ENCODE results near the gene ROBO4.

ROBO4 gene

DNA sequence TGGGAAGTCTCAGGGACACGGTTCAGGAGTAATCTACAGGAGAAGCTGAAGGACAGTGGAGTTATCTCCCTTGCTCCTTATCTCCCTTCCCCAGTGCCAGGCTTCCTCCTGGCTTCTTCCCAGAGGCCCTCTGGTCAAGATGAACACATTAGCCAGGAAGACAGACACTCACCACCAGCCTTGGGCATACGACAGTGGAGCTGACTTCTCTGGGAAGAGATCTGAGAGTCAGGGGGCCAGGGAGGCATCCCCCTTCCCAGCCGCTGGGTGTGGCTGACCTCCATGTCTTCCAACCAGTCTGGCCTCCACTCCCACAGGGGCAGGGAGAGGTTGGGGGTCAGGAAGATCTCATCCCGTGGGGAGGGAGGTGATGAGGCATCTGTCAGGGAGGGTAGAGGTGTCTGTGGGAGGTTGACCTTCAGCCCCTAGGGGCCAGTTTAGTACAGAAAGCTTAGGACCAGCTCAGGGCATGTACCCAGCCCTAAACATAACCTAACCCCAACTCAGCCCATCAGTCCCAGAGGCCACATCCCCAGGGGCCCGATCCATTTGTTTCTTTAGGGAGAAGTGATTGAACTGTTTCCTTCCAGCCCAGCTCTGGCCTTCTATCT lies 12.7 kb downstream of the ROBO4 start:
- Histone ChIP-seq H3K27me3 (ENCODE audit: low read depth, low read length) (peaks cover 17% of the 10 kb centered on the region; the same call in 1 of the 2 replicates), H3K79me2 (ENCODE audit: low read length) (no peaks in the 10 kb centered on the region), H4K20me1 (ENCODE audit: insufficient read depth, low read length) (no peaks in the 10 kb centered on the region), H3K27ac (ENCODE audit: low read length) (no peak overlapping the region), H3K4me1 (ENCODE audit: low read length) (no peaks in the 10 kb centered on the region), H3K4me2 (ENCODE audit: low read length) (no peak overlapping the region), H3K36me3 (replicated peaks; ENCODE audit: low read depth, low read length) (no peaks in the 10 kb centered on the region), H3K9me3 (ENCODE audit: insufficient read depth, low read length) (no peaks in the 10 kb centered on the region), H3K9ac (ENCODE audit: low read length) (no peak overlapping the region), H2AFZ (ENCODE audit: low read depth, low read length) (no peak overlapping the region), H3K4me3 (ENCODE audit: low read length) (no peak overlapping the region)
- TF ChIP-seq EZH2phosphoT487 (IDR thresholded peaks at IDR 0.05; ENCODE audit: low read depth) (no peak), CTCF (IDR thresholded peaks at IDR 0.05; ENCODE audit: low read depth, low read length) (no peak)

- Histone ChIP-seq H3K79me2 (ENCODE audit: low read length) (no peaks in the 10 kb centered on the region), H2AFZ (ENCODE audit: low read depth, low read length) (no peak overlapping the region), H3K9me3 (ENCODE audit: insufficient read depth, low read length) (no peaks in the 10 kb centered on the region), H3K27me3 (ENCODE audit: low read depth, low read length) (peaks cover 17% of the 10 kb centered on the region; the same call in 1 of the 2 replicates), H3K27ac (ENCODE audit: low read length) (no peak overlapping the region), H3K4me1 (ENCODE audit: low read length) (no peaks in the 10 kb centered on the region), H3K36me3 (replicated peaks; ENCODE audit: low read depth, low read length) (no peaks in the 10 kb centered on the region), H3K4me3 (ENCODE audit: low read length) (no peak overlapping the region), H3K9ac (ENCODE audit: low read length) (no peak overlapping the region), H4K20me1 (ENCODE audit: insufficient read depth, low read length) (no peaks in the 10 kb centered on the region), H3K4me2 (ENCODE audit: low read length) (no peak overlapping the region)
- TF ChIP-seq EZH2phosphoT487 (IDR thresholded peaks at IDR 0.05; ENCODE audit: low read depth) (no peak), CTCF (IDR thresholded peaks at IDR 0.05; ENCODE audit: low read depth, low read length) (no peak)
Observed at GRCh38 chr11:124884340-124884739, 13.3 kb downstream of the ROBO4 start.

GRCh38 chr11:124882339-124883071 lies 15.2 kb downstream of the ROBO4 start:
- H3K4me3 ChIP-seq (ENCODE audit: low read length), result no peak overlapping the region
- no peak overlapping the region for H3K27ac ChIP-seq (ENCODE audit: low read length)
- H4K20me1 ChIP-seq (ENCODE audit: insufficient read depth, low read length), result no peaks in the 10 kb centered on the region
- H2AFZ ChIP-seq (ENCODE audit: low read depth, low read length), result no peak overlapping the region
- no peaks in the 10 kb centered on the region for H3K36me3 ChIP-seq (replicated peaks; ENCODE audit: low read depth, low read length)
- no peak overlapping the region for H3K9ac ChIP-seq (ENCODE audit: low read length)
- TF ChIP-seq EZH2phosphoT487 (IDR thresholded peaks at IDR 0.05; ENCODE audit: low read depth) (no peak), CTCF (IDR thresholded peaks at IDR 0.05; ENCODE audit: low read depth, low read length) (no peak)
- no peaks in the 10 kb centered on the region for H3K79me2 ChIP-seq (ENCODE audit: low read length)
- H3K4me2 ChIP-seq (ENCODE audit: low read length), result no peak overlapping the region
- 0 out of 2 replicates have a peak, but pooled peaks cover 7% of the 10 kb centered on the region for H3K27me3 ChIP-seq (ENCODE audit: low read depth, low read length)
- H3K9me3 ChIP-seq (ENCODE audit: insufficient read depth, low read length), result no peaks in the 10 kb centered on the region
- no peaks in the 10 kb centered on the region for H3K4me1 ChIP-seq (ENCODE audit: low read length)

- peaks cover under 1% of the 10 kb centered on the region; the same call in 1 of the 2 replicates for H3K4me1 ChIP-seq (ENCODE audit: low read length)
- H3K27me3 ChIP-seq (ENCODE audit: low read depth, low read length), result 0 out of 2 replicates have a peak, but pooled peaks cover 7% of the 10 kb centered on the region
- H3K9ac ChIP-seq (ENCODE audit: low read length), result no peak overlapping the region
- no peak overlapping the region for H3K4me2 ChIP-seq (ENCODE audit: low read length)
- H3K36me3 ChIP-seq (replicated peaks; ENCODE audit: low read depth, low read length), result no peaks in the 10 kb centered on the region
- H3K4me3 ChIP-seq (ENCODE audit: low read length), result no peak overlapping the region
- H2AFZ ChIP-seq (ENCODE audit: low read depth, low read length), result no peak overlapping the region
- no peaks in the 10 kb centered on the region for H3K79me2 ChIP-seq (ENCODE audit: low read length)
- no peak overlapping the region for H3K27ac ChIP-seq (ENCODE audit: low read length)
- no peak for TF ChIP-seq CTCF (IDR thresholded peaks at IDR 0.05; ENCODE audit: low read depth, low read length)
- TF ChIP-seq EZH2phosphoT487 (IDR thresholded peaks at IDR 0.05; ENCODE audit: low read depth), result no peak
- no peaks in the 10 kb centered on the region for H4K20me1 ChIP-seq (ENCODE audit: insufficient read depth, low read length)
- no peaks in the 10 kb centered on the region for H3K9me3 ChIP-seq (ENCODE audit: insufficient read depth, low read length)
Observed at GRCh38 chr11:124880958-124881357, 16.7 kb downstream of the ROBO4 start.
